Mucosa of descending colon (tissue), 3 donors: ENCODE measurements around the gene SETDB1. TPM values are rescaled to one million over a fixed set of nuclear protein-coding genes. Genes with fewer than 3 reads are reported as not detected.
A peak's percentile ranks its signal among the peaks of the same experiment; 100 is the strongest.

Experiments used
- ATAC-seq: fragments of 200-7000 bp; cut with Tn5 transposase; one replicate; pipeline ENCODE4 v1.9.1; 2020; ENCODE audit warnings: mild to moderate bottlenecking, moderate library complexity
- DNase-seq, 3 donors: peaks; one replicate each; pipeline ENCODE4 v3.0.0-alpha.2; 2020
- H3K36me3 ChIP-seq: fragments of 200-600 bp; one replicate; pipeline ENCODE4 v1.8.0; 2021; ENCODE audit warnings: low read depth, mild to moderate bottlenecking
- H3K4me1 ChIP-seq: fragments of 200-600 bp; one replicate; pipeline ENCODE4 v1.8.0; 2021; ENCODE audit warnings: low read depth, mild to moderate bottlenecking
- H3K4me3 ChIP-seq: fragments of 200-600 bp; one replicate; pipeline ENCODE4 v1.8.0; 2021; ENCODE audit warnings: mild to moderate bottlenecking
- H3K9me3 ChIP-seq: fragments of 200-600 bp; one replicate; pipeline ENCODE4 v1.8.0; 2021; ENCODE audit warnings: mild to moderate bottlenecking
- CTCF ChIP-seq: fragments of 200-600 bp; IDR thresholded peaks from one replicate; pipeline ENCODE4 v1.8.0; 2022; ENCODE audit warnings: antibody characterized with exemption, mild to moderate bottlenecking
- intact Hi-C, 2 donors: fragments of 100-400 bp; cut with DNase I in 1 of 2; cut with micrococcal nuclease in 1 of 2; formaldehyde crosslinking; loops; one replicate each; pipeline versions ENCODE4 v1.11.0 to v1.11.1; 2022; cut with DNase I, micrococcal nuclease
- total RNA-seq, 3 donors: library from RNA; stranded (reverse); fragmentation: NEBNext Ultra II Directional in 2 of 3; extraction: Animal tissue kit (Norgen Biotek cat#: 25700) in 2 of 3; gene quantifications; one replicate each; pipeline versions ENCODE4 v1.2.1 to v1.2.4, GENCODE V29; 2021 to 2023
- donor health status: DM: no; HTN: no; CAD: no; lungs with moderate emphysema.
- donor health status: DM: no; HTN: no; CAD: no.
- donor health status: DM: no; HTN: yes; CAD: no.

SETDB1 gene
- total RNA-seq, 3 donors from 2014 or later, result 35.4 to 49.4 (median 42.8) TPM

GRCh38 chr1:150968491-150968890 is 42.3 kb downstream of the SETDB1 start:
- Histone ChIP-seq H3K9me3 (no peaks in the 10 kb centered on the region), H3K36me3 (peaks cover 16% of the 10 kb centered on the region), H3K4me3 (no peak overlapping the region), H3K4me1 (peaks cover 28% of the 10 kb centered on the region)
- ATAC-seq (no peak), DNase-seq (no peak)
- intact Hi-C loops, result no loop called here
- TF ChIP-seq CTCF, result no peak

- TF ChIP-seq CTCF, result no peak
- intact Hi-C loops, result loop anchor here in 1 of 2 donors (10.0 kb wide), 1 partner anchor 45 kb away; the partner anchor contains the start of gene SETDB1
These were observed 43.5 kb downstream of the SETDB1 start for GRCh38 chr1:150969626-150970025.

GRCh38 chr1:150970808-150971582 is 44.8 kb downstream of the SETDB1 start:
- Histone ChIP-seq H3K4me3 (no peak overlapping the region), H3K4me1 (peaks cover 36% of the 10 kb centered on the region), H3K36me3 (peaks cover 10% of the 10 kb centered on the region), H3K9me3 (no peaks in the 10 kb centered on the region)
- ATAC-seq (peak; percentile 62), DNase-seq (peak; percentile 68 to 74 (median 71))
- TF ChIP-seq CTCF, result no peak
- intact Hi-C loops, result loop anchor here in 1 of 2 donors (10.0 kb wide), 1 partner anchor 46 kb away; the partner anchor contains the start of gene SETDB1

More at GRCh38 chr1:150969626-150970025, 43.5 kb downstream of the SETDB1 start:
- Histone ChIP-seq H3K4me1 (peaks cover 30% of the 10 kb centered on the region), H3K9me3 (no peaks in the 10 kb centered on the region), H3K36me3 (peaks cover 10% of the 10 kb centered on the region), H3K4me3 (no peak overlapping the region)
- no peak for ATAC-seq
- DNase-seq, result no peak

- ATAC-seq (no peak), DNase-seq (no peak)
- intact Hi-C loops, result loop anchor here in 1 of 2 donors (10.0 kb wide), 1 partner anchor 47 kb away; the partner anchor contains the start of gene SETDB1
- Histone ChIP-seq H3K36me3 (peaks cover 6% of the 10 kb centered on the region), H3K4me3 (no peak overlapping the region), H3K9me3 (no peaks in the 10 kb centered on the region), H3K4me1 (peaks cover 36% of the 10 kb centered on the region)
- TF ChIP-seq CTCF, result no peak
These were observed 45.6 kb downstream of the SETDB1 start for GRCh38 chr1:150971583-150972416.

- Histone ChIP-seq H3K36me3 (peaks cover 2% of the 10 kb centered on the region), H3K9me3 (no peaks in the 10 kb centered on the region), H3K4me1 (peaks cover 42% of the 10 kb centered on the region), H3K4me3 (no peak overlapping the region)
- intact Hi-C loops, result loop anchor here in 1 of 2 donors (10.0 kb wide), 1 partner anchor 48 kb away; the partner anchor contains the start of gene SETDB1
- TF ChIP-seq CTCF, result no peak
- no peak for ATAC-seq
- no peak for DNase-seq
These were observed 46.3 kb downstream of the SETDB1 start for GRCh38 chr1:150972417-150972940.
